Neuron (in vitro differentiated cells): Measurements from ENCODE around the gene HERC3.
"Not testable (repeated sequence)": the region's sequence is repeated elsewhere in the genome, so short reads cannot be mapped to it uniquely, and the experiment has no call there.

ENCODE experiments used
- H2AFZ ChIP-seq: one replicate; pipeline ENCODE4 v1.6.1; 2013; ENCODE audit warnings: low read depth, mild to moderate bottlenecking, inconsistent platforms, low read length, moderate library complexity
- H3K27me3 ChIP-seq: one replicate; pipeline ENCODE4 v1.6.1; 2013; ENCODE audit warnings: low read length; ENCODE audit not compliant: insufficient read depth
- H3K36me3 ChIP-seq: one replicate; pipeline ENCODE4 v1.6.1; 2013; ENCODE audit warnings: low read length; ENCODE audit not compliant: insufficient read depth
- H3K4me1 ChIP-seq: one replicate; pipeline ENCODE4 v1.6.1; 2013; ENCODE audit warnings: low read length; ENCODE audit not compliant: insufficient read depth
- H3K4me3 ChIP-seq: 2 replicates; pipeline ENCODE4 v1.5.1; 2013; ENCODE audit warnings: mild to moderate bottlenecking, low read length, moderate library complexity
- H3K9me3 ChIP-seq: one replicate; pipeline ENCODE4 v1.6.1; 2013; ENCODE audit warnings: low read length

HERC3 gene

GRCh38 chr4:88592600-88593448, 544 bp downstream of the HERC3 start:
- Histone ChIP-seq H3K4me1 (peaks cover 7% of the 10 kb centered on the region), H3K4me3 (peak overlapping the region; percentile 67), H3K9me3 (no peaks in the 10 kb centered on the region), H3K27me3 (no peaks in the 10 kb centered on the region), H3K36me3 (no peaks in the 10 kb centered on the region), H2AFZ (peak overlapping the region; percentile 100)

GRCh38 chr4:88597970-88598660, 5.8 kb downstream of the HERC3 start:
- Histone ChIP-seq H2AFZ (no peak overlapping the region), H3K9me3 (no peaks in the 10 kb centered on the region), H3K4me3 (no peak overlapping the region), H3K36me3 (no peaks in the 10 kb centered on the region), H3K27me3 (no peaks in the 10 kb centered on the region), H3K4me1 (peaks cover 3% of the 10 kb centered on the region)

GRCh38 chr4:88599298-88599697, 7.0 kb downstream of the HERC3 start:
- Histone ChIP-seq H2AFZ (no peak overlapping the region), H3K4me3 (no peak overlapping the region), H3K9me3 (no peaks in the 10 kb centered on the region), H3K27me3 (no peaks in the 10 kb centered on the region), H3K4me1 (no peaks in the 10 kb centered on the region), H3K36me3 (no peaks in the 10 kb centered on the region)

GRCh38 chr4:88599714-88600113, 7.4 kb downstream of the HERC3 start:
- no peak overlapping the region for H3K4me3 ChIP-seq
- no peaks in the 10 kb centered on the region for H3K36me3 ChIP-seq
- H3K4me1 ChIP-seq: no peaks in the 10 kb centered on the region
- no peaks in the 10 kb centered on the region for H3K9me3 ChIP-seq
- H3K27me3 ChIP-seq: no peaks in the 10 kb centered on the region
- no peak overlapping the region for H2AFZ ChIP-seq

GRCh38 chr4:88600176-88600838, 8.0 kb downstream of the HERC3 start:
- H3K4me1 ChIP-seq: no peaks in the 10 kb centered on the region
- H3K27me3 ChIP-seq: no peaks in the 10 kb centered on the region
- no peak overlapping the region for H3K4me3 ChIP-seq
- no peaks in the 10 kb centered on the region for H3K36me3 ChIP-seq
- no peak overlapping the region for H2AFZ ChIP-seq
- H3K9me3 ChIP-seq: no peaks in the 10 kb centered on the region

GRCh38 chr4:88604978-88605678, 12.8 kb downstream of the HERC3 start:
- Histone ChIP-seq H3K4me1 (no peaks in the 10 kb centered on the region), H3K27me3 (no peaks in the 10 kb centered on the region), H3K9me3 (no peaks in the 10 kb centered on the region), H3K4me3 (no peak overlapping the region), H3K36me3 (no peaks in the 10 kb centered on the region), H2AFZ (no peak overlapping the region)

- Histone ChIP-seq H3K9me3 (no peaks in the 10 kb centered on the region), H3K36me3 (no peaks in the 10 kb centered on the region), H3K4me1 (no peaks in the 10 kb centered on the region), H3K4me3 (no peak overlapping the region), H3K27me3 (no peaks in the 10 kb centered on the region), H2AFZ (no peak overlapping the region)
Observed at GRCh38 chr4:88605736-88606135, 13.5 kb downstream of the HERC3 start.

GRCh38 chr4:88606832-88607231, 14.6 kb downstream of the HERC3 start:
- no peaks in the 10 kb centered on the region for H3K4me1 ChIP-seq
- no peak overlapping the region for H2AFZ ChIP-seq
- no peak overlapping the region for H3K4me3 ChIP-seq
- H3K36me3 ChIP-seq: no peaks in the 10 kb centered on the region
- H3K9me3 ChIP-seq: no peaks in the 10 kb centered on the region
- no peaks in the 10 kb centered on the region for H3K27me3 ChIP-seq

GRCh38 chr4:88609387-88609786, 17.1 kb downstream of the HERC3 start:
- Histone ChIP-seq H3K36me3 (no peaks in the 10 kb centered on the region), H2AFZ (no peak overlapping the region), H3K27me3 (no peaks in the 10 kb centered on the region)

GRCh38 chr4:88609794-88610193, 17.5 kb downstream of the HERC3 start:
- H3K4me3 ChIP-seq, H3K9me3 ChIP-seq, H3K36me3 ChIP-seq, H3K27me3 ChIP-seq, H3K4me1 ChIP-seq, H2AFZ ChIP-seq: not testable (repeated sequence)

More at GRCh38 chr4:88609387-88609786, 17.1 kb downstream of the HERC3 start:
- Histone ChIP-seq H3K4me1 (peaks cover 6% of the 10 kb centered on the region), H3K4me3 (no peak overlapping the region), H3K9me3 (no peaks in the 10 kb centered on the region)

- no peaks in the 10 kb centered on the region for H3K9me3 ChIP-seq
- H2AFZ ChIP-seq: no peak overlapping the region
- H3K4me1 ChIP-seq: peaks cover 6% of the 10 kb centered on the region
- no peaks in the 10 kb centered on the region for H3K27me3 ChIP-seq
- H3K36me3 ChIP-seq: no peaks in the 10 kb centered on the region
- no peak overlapping the region for H3K4me3 ChIP-seq
Observed at GRCh38 chr4:88610771-88611170, 18.5 kb downstream of the HERC3 start.

- H3K9me3 ChIP-seq: no peaks in the 10 kb centered on the region
- peaks cover 6% of the 10 kb centered on the region for H3K4me1 ChIP-seq
- no peak overlapping the region for H3K4me3 ChIP-seq
- no peaks in the 10 kb centered on the region for H3K36me3 ChIP-seq
- no peaks in the 10 kb centered on the region for H3K27me3 ChIP-seq
- peak overlapping the region; percentile 67 for H2AFZ ChIP-seq
Observed at GRCh38 chr4:88613417-88613875, 21.2 kb downstream of the HERC3 start.
